HG03039 (cell line): ENCODE measurements around the gene OSGEP.

ENCODE experiments used
- ATAC-seq: cut with Tn5 transposase; IDR thresholded peaks from one replicate; pipeline ENCODE4 v1.9.1; 2021; ENCODE audit warnings: mild to moderate bottlenecking, moderate library complexity; ENCODE audit not compliant: unreplicated experiment

The OSGEP gene

DNA sequence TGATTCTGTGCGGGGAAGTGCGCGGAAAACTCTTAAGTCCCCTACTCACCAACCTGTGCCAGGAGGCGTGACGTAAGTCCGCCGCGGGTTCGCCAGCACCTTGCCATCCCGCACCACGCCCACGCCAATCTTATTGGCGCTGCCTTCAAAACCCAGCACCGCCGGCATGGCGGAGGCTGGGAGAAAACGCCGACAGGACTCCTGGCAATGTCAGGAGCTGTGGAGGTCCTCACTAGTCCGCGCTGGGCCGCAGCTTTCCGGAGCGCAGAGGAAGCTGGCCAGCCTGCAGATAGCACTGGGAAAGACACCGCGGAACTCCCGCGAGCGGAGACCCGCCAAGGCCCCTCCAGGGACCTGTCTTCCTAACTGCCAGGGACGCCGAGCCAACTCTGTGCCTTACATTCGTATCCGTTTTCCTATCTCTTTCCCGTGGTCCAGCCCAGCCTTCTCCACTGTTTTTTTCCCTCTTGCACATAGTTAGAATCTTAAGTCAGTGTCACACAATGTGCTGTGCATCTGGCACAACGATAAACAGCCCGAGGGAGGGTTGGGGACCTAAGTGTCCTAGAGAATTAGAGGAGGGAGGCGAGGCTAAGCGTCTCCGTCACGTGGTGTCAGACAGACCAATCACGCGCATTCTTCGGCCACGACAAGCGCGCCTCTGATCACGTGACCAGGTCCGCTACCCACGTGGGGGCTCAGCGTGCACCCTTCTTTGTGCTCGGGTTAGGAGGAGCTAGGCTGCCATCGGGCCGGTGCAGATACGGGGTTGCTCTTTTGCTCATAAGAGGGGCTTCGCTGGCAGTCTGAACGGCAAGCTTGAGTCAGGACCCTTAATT, at the start of gene OSGEP, which contains the start of gene APEX1:
Gene OSGEP (minus strand): TSS at position 297 of the 839 bp plus-strand sequence. CDS start 129 bp downstream, at position 168.
Gene APEX1 (plus strand): TSS at position 711 of the 839 bp plus-strand sequence. CDS start 420 bp downstream, outside the sequence.
- peak; percentile 88 for ATAC-seq

DNA sequence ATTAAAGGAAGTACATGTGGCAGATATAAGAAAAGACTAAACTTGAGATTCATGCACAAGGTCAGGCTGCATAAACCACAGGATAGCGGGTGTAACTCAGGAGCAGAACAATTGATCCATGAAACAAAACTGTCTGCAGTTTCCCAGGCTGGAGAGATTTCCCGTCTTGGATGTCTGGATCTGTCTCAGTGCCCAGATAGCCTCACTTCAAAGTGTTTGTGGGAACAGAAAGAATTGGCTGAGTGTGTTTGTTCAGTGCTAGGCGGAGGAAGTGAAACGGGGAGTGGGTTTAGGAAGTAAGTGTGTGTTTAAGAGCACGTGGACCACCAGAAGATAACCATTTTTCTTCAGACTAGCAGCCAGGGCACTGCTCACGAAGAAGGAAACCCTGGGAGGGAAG, 49.3 kb upstream of the OSGEP start:
- ATAC-seq: no peak

DNA sequence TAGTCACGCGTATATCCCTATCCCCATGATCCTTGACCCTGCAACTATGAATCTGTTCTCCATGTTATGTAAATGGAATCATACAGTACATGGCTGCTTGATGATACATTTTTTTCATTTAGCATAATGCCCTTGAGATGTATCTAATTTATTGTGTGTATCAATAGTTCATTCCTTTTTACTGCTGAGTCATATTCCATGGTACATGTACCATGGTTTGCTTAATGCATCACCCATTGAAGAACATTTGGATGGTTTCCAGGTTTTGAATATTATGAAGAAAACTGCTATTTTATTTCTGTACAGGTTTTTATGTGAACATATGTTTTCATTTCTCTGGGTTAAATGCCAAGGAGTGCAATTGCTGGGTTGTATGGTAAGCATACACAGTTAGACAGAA, 46.7 kb upstream of the OSGEP start:
- no peak for ATAC-seq

DNA sequence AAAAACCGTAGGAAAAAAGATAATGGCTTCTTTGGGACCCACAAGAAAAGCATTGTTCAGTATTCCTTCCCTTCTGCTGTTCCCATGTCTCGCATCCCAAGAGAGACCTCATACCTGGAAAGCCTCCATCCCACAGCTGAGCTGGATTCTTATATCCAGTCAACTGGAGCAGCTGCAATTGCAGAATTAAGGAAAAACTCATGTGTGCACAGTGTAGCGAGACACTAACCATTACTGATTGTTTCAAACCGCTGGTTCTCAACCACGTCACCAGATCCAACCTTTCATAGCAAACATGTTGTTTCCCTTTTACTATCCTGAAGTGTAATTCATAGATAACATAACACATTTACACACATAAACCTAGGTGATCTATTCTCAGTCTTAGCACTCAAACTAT, 45.3 kb upstream of the OSGEP start:
- no peak for ATAC-seq

DNA sequence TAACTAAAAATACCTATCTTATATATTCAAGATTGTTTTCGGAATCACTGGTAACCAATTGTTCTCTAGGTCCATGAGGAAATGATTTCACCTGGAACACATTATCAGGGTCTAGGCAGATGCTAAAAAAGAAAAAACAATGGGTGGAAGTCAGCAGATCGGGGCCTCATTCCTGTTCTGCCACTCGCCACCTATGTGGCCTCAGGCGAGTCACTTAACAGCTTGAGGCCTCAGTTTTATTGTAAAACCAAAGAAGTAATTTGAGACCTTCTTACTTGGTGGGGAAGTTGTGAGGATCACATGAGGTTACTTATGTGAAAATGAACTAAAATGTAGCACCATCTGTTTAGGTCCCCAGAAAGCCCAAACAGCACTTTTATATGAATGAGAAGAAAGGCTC, 44.5 kb upstream of the OSGEP start:
- no peak for ATAC-seq

DNA sequence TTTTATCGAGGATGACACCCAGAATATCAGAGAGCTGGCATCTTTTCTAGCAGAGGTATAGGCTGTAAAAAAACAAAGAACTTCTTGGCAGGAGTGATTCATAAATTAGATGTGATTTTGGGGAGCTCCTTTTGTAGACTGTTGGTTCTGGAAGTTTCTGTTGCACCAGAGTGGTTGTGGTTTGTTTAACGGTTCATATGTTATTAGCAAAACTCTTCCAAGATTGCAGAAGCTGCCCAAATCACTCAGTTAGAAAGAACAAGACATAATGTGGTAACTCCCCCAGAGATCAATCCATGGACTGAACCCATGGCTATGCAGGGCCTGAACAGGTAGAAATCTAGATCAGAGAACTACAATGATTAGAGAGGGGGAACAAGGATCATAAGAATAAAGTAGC, 44.0 kb upstream of the OSGEP start:
- ATAC-seq: no peak

DNA sequence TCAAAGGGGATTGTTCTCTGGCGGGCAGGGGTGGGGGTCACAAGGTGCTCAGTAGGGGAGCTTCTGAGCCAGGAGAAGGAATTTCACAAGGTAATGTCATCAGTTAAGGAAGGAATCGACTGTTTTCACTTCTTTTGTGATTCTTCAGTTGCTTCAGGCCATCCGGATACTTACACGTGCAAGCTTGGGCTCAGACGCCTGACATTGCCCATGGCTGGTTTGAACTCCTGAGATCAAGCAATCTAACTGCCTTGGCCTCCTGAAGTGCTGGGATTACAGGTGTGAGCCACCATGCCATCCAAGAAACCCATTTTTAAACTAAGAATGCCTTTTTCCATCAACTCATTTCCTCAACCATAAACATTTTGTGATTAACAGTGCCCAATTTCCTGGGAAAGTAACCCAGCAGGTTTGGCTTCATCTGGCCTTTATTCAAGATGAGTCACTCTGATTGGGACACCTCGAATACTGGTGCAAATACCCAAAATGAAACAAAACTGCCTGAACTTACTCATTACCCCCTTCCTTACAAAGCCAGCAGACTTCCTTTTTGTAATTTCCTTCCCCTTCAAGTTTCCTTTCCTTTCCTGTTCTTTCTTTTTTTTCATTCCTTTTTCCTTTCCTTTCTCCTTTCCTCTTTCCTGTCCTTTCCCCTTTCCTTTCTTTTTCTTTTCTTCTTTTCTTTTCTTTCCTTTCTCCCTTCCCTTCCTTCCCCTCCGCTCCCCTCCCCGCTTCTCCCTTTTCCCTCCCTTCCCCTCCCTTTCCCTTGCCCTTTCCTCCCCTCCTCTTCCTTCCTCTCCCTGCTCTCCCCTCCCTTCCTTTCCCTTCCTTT, 40.5 kb upstream of the OSGEP start:
- no peak for ATAC-seq

DNA sequence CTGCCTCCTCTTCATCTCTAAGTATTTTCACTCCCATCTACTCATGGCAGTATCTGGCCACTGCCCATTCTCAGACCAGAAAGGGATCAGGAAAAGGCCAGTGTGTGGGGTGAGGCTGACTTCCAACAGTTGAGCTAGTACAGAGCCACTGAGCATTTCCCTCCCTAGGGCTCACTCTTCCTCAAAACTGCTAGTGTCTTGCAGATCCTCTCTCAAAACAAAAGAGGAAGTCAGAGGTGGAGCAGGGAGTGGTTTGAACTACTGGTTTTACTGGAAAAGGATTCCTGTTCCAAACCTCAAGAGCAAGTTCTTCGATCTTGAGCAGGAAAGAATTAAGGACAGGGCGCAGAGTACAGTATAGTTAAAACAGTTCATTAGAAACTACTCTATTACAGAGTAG, 39.0 kb upstream of the OSGEP start:
- no peak for ATAC-seq

DNA sequence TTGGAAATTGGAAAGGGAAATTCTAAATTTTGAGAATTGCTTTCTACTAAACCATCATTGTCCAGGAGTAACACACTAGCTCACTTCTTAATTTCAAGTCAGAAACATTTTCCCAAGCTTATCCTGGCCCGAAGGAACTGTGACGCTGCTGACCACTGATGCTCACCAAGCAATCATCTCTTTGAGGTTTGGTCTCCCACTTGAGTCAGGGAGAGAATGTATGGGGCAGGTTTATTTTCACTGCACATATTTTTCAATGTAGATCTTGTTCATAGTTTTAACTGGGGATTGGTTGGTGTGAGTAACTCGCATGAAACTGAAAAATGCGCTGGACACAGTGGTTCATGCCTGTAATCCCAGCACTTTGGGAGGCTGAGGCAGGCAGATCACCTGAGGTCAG, 37.9 kb upstream of the OSGEP start:
- ATAC-seq: no peak

DNA sequence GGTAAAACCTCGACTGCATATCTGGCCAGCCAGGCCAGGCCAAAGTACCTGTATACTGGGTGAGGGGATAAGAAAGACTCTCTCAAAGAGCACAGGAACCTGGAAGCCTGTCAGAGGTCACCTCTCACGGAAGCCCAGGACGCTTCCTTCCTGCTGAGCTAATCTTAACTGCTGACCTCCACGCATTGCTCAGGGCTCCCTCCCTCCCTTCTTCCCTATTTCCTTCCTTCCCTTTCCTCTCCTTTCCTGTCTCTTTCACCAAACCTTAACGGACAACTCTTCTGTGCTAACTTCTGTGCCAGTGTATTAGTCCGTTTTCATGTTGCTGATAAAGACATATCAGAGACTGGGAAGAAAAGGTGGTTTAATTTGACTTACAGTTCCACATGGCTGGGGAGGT, 36.0 kb upstream of the OSGEP start:
- no peak for ATAC-seq

DNA sequence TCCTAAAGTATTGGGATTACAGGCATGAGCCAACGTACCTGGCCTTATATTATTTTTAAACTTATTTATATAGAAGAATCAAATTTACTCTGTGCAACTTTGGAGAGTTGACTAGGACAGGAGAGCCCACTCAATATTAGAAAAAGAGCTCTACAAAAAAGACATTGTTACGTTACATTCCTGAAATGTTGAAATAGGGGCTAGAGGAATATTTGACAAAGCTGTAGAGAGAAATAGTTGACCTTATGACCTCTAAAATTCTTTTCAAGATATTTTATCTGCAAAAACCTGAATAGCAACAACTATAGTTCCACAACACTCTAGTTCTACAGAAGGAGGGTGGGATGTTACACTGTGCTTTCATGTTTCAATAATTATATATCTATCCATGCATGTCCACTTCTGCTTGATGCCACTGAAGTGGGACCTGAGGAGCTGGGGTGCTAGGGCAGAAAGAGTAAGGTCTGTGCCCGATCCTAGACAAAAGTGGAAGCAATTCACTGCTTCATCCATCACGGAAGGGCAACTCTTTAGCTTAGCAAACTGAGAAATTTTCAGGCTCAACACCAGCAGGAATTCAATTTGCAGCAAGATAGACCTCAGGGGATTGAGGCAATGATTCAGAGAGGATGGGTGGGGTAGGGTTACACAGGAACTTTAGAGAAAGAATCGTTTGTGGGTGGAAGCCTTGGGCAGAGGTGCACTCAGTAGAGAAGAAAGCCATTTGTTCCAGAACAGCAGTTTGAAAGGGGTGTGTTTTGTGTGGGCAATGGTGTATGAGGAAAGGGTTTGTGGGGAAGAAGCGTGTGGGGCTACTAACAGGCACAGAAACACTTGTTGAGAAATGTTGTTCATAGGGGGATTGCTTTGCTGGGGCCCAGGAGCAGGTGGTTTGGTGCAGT, 34.7 kb upstream of the OSGEP start:
- no peak for ATAC-seq

DNA sequence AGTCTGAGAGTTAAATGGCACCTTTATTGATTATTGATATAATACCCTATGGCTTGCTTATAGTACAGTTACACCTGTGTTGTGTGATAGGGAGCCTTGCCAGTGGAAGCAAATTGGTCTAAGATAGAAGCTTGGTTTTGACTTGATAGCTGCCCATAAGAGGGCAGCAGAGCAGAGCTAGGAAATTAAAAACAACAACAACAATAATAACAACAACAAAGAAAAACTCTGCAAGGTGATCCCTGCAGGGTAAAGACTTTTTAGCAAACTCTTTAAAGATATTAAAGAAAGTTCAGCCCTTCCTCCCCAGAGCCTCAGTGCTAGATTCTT, 32.7 kb upstream of the OSGEP start:
- no peak for ATAC-seq

DNA sequence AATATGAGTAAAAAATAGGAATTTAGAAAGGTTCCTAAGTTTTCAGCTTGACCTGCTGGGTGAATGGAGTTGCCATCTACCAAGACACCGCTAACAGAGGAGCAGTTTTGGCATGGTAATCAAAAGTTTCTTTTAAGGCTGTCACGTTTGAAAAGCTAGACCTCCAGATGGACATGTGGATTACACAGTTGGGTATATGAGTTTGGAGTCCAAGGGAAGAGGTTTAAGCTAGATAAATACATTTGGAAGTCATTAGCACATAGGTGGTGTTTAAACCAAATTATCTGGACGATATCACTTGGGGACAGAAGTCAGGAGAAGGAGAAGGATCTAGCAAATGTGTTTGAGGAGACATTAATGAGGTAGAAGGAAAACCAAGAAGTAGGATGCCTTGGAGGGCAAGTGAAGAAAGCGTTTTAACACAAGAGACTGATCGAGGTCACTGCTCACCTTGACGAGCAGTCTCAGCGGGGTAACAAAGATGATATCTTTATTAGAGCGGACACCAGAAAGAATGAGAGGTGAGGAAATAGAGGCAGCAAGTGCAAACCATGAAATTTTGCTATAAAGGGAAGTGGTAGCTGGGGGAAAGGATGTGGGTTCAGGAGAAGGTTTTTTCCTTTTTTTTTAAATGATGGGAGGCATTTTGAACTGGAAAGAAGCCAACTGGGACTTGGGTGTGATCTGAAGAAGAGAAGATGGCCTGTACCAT, 32.2 kb upstream of the OSGEP start:
- ATAC-seq: no peak

DNA sequence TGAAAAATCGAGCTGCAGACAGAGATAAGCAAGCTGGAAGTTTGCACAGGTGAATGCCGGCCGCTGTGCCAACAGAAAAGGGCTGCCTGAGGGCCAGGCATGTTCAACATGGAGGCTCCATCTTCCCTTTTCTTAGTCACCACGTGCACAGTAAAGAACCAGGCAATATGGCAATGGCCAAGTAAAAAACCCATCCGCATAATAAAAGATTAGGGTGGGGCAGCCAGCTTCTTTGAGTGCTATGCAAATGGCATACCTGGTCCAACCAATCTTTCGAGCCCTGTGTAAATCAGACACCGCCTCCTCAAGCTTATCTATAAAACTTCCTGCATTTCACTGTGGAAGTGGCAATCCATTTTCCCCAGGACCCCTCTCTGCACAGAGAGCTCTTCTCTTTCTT, 31.3 kb upstream of the OSGEP start:
- no peak for ATAC-seq

DNA sequence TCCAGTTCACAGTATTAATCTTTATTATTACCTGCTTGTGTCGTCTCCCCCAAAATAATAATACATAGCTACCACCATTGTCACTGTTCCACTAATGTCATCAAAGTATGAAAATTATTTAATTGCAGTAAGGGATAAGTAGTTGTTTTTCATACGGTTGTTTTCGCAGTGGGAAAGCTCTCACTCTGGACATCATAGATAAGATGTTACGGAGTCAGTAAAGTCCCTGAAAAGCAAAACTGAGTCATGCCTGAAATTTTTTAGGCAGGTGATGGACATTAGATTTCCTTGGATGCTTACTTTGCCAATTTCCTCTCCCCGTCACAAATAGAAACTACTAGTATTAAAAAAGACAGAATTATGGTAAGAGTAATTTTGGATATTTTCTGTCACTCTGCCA, 27.8 kb upstream of the OSGEP start:
- ATAC-seq: no peak

DNA sequence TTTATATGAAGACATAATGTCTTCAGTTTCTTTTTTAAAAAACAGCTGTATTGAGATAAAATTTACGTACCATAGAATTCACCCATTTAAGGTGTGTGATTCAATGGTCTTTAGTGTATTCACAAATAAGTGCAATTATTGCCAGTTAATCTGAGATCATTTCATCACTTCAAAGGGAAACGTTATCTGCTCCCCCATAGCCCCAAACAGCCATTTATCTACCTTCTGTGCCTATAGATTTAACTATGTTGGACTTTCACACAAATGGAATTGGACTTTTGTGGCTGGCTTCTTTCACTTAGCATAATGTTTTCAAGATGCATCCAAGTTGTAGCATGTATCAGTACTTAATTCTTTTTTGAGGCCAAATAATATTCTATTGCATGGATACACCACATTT, 24.3 kb upstream of the OSGEP start:
- ATAC-seq: no peak

DNA sequence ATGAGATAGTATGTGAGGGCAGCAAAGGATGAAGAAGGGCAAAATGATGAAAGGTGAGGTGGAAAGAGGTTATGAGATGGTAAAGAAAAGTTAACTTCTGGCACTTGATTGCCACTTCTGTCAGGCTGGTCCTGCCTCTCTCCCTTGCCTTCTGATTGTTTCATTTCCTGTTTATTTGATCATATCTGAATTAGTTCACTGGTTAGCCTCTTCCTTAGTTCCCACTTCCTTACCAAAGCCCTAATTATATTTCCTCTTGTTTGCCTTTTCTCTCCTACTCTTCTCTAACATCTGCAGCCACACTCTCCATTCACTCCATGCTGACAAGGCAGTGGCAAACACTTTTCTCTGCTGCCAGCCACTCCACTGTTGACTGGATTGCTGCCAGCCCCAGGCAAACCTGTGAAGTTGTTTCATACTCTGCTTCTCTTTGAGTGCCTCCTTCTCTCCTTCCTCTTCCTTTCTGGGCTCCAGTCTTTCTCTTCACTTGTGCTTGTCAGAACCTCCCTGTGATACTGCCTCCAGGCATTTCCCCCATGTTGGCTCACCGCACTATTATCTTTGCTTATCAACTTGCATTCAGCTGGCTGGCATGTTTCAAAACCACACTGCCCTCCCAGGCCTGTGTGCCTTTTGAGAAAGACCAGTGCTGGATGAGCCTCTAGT, 22.7 kb upstream of the OSGEP start:
- no peak for ATAC-seq

DNA sequence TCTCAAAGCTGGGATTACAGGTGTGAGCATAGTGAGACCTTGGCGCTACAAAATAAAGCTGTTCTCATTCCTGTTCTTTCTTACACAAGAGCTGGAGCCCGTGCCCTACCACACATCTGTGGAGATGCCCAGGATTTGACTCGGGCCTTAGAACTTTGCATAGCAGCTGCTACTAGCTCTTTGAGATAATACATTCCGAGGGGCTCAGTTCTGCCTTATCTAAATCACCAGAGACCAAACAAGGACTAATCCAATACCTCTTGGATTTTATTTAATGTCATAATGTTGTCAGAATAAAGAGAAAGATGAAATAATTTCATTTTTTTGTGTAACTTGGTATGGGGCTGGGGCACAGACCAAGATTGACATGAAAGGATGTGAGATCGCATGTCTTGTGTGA, 22.2 kb upstream of the OSGEP start:
- no peak for ATAC-seq

DNA sequence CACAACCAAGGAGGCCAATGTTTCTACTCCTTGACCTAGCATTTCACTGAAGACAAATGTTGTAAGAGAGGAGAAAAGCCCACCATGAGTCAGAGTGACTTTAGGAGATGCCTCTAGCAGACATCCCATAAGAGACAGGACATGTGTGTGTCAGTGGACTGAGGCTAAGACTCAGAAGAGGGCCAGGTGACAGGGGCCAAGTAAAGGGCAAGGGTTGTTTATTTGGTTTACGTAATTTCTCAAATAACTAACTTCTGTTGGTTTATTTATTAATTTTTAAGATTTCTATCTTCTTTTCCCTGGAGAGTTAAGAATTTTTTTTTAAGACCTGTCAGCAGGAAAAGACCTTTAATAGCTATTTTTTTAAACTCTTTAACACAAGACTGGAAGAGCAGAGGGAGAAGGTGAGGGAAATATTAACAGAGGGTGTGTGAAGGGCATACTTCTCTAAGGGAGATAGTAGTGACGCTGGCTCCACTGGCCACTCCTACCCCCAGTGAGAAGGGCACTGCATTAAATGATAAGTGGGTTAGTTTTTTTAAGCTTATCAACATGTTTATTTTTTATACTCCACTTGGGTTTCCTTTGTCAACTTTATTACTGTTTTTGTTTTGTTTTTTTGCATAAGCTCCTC, 18.0 kb upstream of the OSGEP start:
- no peak for ATAC-seq

DNA sequence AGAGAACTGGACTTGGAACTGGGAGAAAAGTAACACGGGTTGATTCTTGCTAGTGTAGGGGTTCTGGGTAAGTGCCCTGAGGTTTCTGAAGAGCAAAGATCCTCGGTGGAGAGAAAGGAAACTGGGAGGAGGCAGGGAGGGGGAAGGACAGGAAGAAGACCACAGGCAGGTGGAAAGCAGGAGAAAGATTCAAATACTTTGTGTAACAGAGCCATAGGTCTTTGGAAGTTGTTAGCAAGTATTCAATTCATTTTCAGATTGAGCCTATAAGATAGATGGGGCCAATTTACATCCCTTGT, 15.9 kb upstream of the OSGEP start:
- no peak for ATAC-seq
